ENCODE data around the gene CDH23.
A peak's percentile ranks its signal among the peaks of the same experiment; 100 is the strongest.

The CDH23 gene

GRCh38 chr10:71569775-71570588, 173.3 kb downstream of the CDH23 start:
- DNase-seq, result peak; percentile 91

- no peak for DNase-seq
Measured at GRCh38 chr10:71571460-71572175, 174.9 kb downstream of the CDH23 start.

- no peak for DNase-seq
Measured at GRCh38 chr10:71572962-71573361, 176.2 kb downstream of the CDH23 start.

GRCh38 chr10:71573562-71574518, 177.1 kb downstream of the CDH23 start:
- DNase-seq, result no peak

- no peak for DNase-seq
Measured at GRCh38 chr10:71575451-71575850, 178.7 kb downstream of the CDH23 start.

GRCh38 chr10:71575934-71576801, 179.4 kb downstream of the CDH23 start:
- DNase-seq, result no peak

GRCh38 chr10:71576842-71577241, 180.1 kb downstream of the CDH23 start:
- no peak for DNase-seq

- DNase-seq, result no peak
Measured at GRCh38 chr10:71577345-71577744, 180.6 kb downstream of the CDH23 start.

GRCh38 chr10:71578069-71578468, 181.3 kb downstream of the CDH23 start:
- no peak for DNase-seq

- DNase-seq, result no peak
Measured at GRCh38 chr10:71579668-71580067, 182.9 kb downstream of the CDH23 start.

- DNase-seq, result no peak
Measured at GRCh38 chr10:71580415-71580814, 183.7 kb downstream of the CDH23 start.

- DNase-seq, result no peak
Measured at GRCh38 chr10:71580926-71581325, 184.2 kb downstream of the CDH23 start.

GRCh38 chr10:71581376-71581775, 184.7 kb downstream of the CDH23 start:
- no peak for DNase-seq

GRCh38 chr10:71582019-71582418, 185.3 kb downstream of the CDH23 start:
- no peak for DNase-seq

GRCh38 chr10:71582506-71583475, 186.1 kb downstream of the CDH23 start:
- no peak for DNase-seq

- no peak for DNase-seq
Measured at GRCh38 chr10:71584461-71584860, 187.7 kb downstream of the CDH23 start.

GRCh38 chr10:71584902-71585563, 188.3 kb downstream of the CDH23 start:
- no peak for DNase-seq

- no peak for DNase-seq
Measured at GRCh38 chr10:71585564-71586290, 189.0 kb downstream of the CDH23 start.

- no peak for DNase-seq
Measured at GRCh38 chr10:71587941-71588573, 191.3 kb downstream of the CDH23 start.
